GM12878 (cell line): ENCODE measurements around the gene SOBP. TPM values are rescaled to one million over a fixed set of nuclear protein-coding genes. Genes with fewer than 3 reads are reported as not detected.
A peak's percentile ranks its signal among the peaks of the same experiment; 100 is the strongest.

Source experiments
- CBX5 ChIP-seq: sonication (generic); IDR thresholded peaks from 2 replicates; pipeline ENCODE4 v1.6.1; 2016; ENCODE audit warnings: low read depth, moderate library complexity, mild to moderate bottlenecking, inconsistent platforms
- CHD4 ChIP-seq: fragments of 200-600 bp; sonication (generic); IDR thresholded peaks from 2 replicates; pipeline ENCODE4 v1.6.1; 2016; ENCODE audit warnings: mild to moderate bottlenecking
- DPF2 ChIP-seq: fragments of 450-650 bp; IDR thresholded peaks from 2 replicates; pipeline ENCODE4 v1.6.1; 2017; ENCODE audit warnings: mild to moderate bottlenecking
- ETV6 ChIP-seq, 2 experiments: fragments of 450-650 bp in 1 of 2; IDR thresholded peaks in 1 of 2; conservative IDR thresholded peaks in 1 of 2; 2 replicates each; pipeline ENCODE4 v1.6.1; 2014; ENCODE audit warnings: antibody characterized with exemption in 1 of 2, borderline replicate concordance in 1 of 2, low read depth in 1 of 2, mild to moderate bottlenecking in 1 of 2, moderate library complexity in 1 of 2
- FOXM1 ChIP-seq: IDR thresholded peaks from 2 replicates; pipeline ENCODE4 v1.6.1; 2012; ENCODE audit warnings: low read depth, mild to moderate bottlenecking, inconsistent platforms, low read length, moderate library complexity
- IKZF1 ChIP-seq: fragments of 450-650 bp; conservative IDR thresholded peaks from 2 replicates; pipeline ENCODE4 v1.6.1; 2017; ENCODE audit warnings: antibody characterized with exemption, mild to moderate bottlenecking
- IKZF2 ChIP-seq, 2 experiments: fragments of 450-650 bp; IDR thresholded peaks; 2 replicates each; pipeline ENCODE4 v1.6.1; 2017; ENCODE audit warnings: mild to moderate bottlenecking in 2 of 2, moderate library complexity in 2 of 2
- IRF3 ChIP-seq: fragments of 450-650 bp; IDR thresholded peaks from 2 replicates; pipeline ENCODE4 v1.6.1; 2014; ENCODE audit warnings: mild to moderate bottlenecking
- MYC ChIP-seq: IDR thresholded peaks from 2 replicates; pipeline ENCODE4 v1.6.1; 2011; ENCODE audit warnings: mild to moderate bottlenecking, low read length, moderate library complexity, inconsistent platforms; ENCODE audit not compliant: insufficient read depth, insufficient replicate concordance, insufficient read length, severe bottlenecking
- NBN ChIP-seq: fragments of 450-650 bp; IDR thresholded peaks from 2 replicates; pipeline ENCODE4 v1.6.1; 2016
- NFIC ChIP-seq: IDR thresholded peaks from 2 replicates; pipeline ENCODE4 v1.6.1; 2012; ENCODE audit warnings: low read depth, mild to moderate bottlenecking, inconsistent platforms, low read length, moderate library complexity
- PAX5 ChIP-seq: IDR thresholded peaks from 2 replicates; pipeline ENCODE4 v1.6.1; 2011; ENCODE audit warnings: low read depth, low read length, borderline replicate concordance
- PML ChIP-seq: IDR thresholded peaks from 2 replicates; pipeline ENCODE4 v1.6.1; 2012; ENCODE audit warnings: low read length, inconsistent platforms
- RFX5 ChIP-seq: IDR thresholded peaks from 2 replicates; pipeline ENCODE4 v1.6.1; 2011; ENCODE audit warnings: low read depth, low read length, improper control_type of control experiment
- RUNX3 ChIP-seq: IDR thresholded peaks from 2 replicates; pipeline ENCODE4 v1.6.1; 2012; ENCODE audit warnings: low read length, inconsistent platforms
- SKIL ChIP-seq: fragments of 450-650 bp; IDR thresholded peaks from 2 replicates; pipeline ENCODE4 v1.6.1; 2017; ENCODE audit warnings: mild to moderate bottlenecking, low read depth, inconsistent platforms; ENCODE audit not compliant: poor library complexity, severe bottlenecking
- SMC3 ChIP-seq: IDR thresholded peaks from 2 replicates; pipeline ENCODE4 v1.6.1; 2011; ENCODE audit warnings: low read length, improper control_type of control experiment, borderline replicate concordance
- SPI1 ChIP-seq: IDR thresholded peaks from 2 replicates; pipeline ENCODE4 v1.6.1; 2011; ENCODE audit warnings: low read depth, mild to moderate bottlenecking, low read length, moderate library complexity, borderline replicate concordance; ENCODE audit not compliant: insufficient read depth
- STAT3 ChIP-seq: IDR thresholded peaks from 2 replicates; pipeline ENCODE4 v1.6.1; 2011; ENCODE audit warnings: low read depth, low read length, improper control_type of control experiment
- TARDBP ChIP-seq: IDR thresholded peaks from 2 replicates; pipeline ENCODE4 v1.6.1; 2016; ENCODE audit warnings: borderline replicate concordance
- ZNF217 ChIP-seq: fragments of 450-650 bp; IDR thresholded peaks from 2 replicates; pipeline ENCODE4 v1.6.1; 2017; ENCODE audit warnings: antibody characterized with exemption, mild to moderate bottlenecking
- polyA plus RNA-seq, 11 experiments: library from polyadenylated mRNA; depleted of rRNA in 4 of 11; unstranded in 6 of 11; stranded (reverse) in 5 of 11; fragments of >200 nt; fragmentation: Nextera tagmentation in 4 of 11; fragmentation: Illumina TruSeq in 1 of 11; extraction: Ambion mirVana in 4 of 11; extraction: Trizol in 1 of 11; gene quantifications; 1 replicate in 1 of 11; 2 replicates in 10 of 11; pipeline versions ENCODE4 v1.2.1 to v1.2.3, GENCODE V29; 2011 to 2016; ENCODE audit warnings: inconsistent platforms in 2 of 11, missing spikeins in 2 of 11, low read depth in 1 of 11
- total RNA-seq, 4 experiments: library from RNA; depleted of rRNA in 3 of 4; stranded (reverse); fragments of >200 nt in 3 of 4; fragmentation: Illumina TruSeq in 1 of 4; extraction: Trizol in 1 of 4; gene quantifications; 2 replicates each; pipeline versions ENCODE4 v1.2.1 to v1.2.3, GENCODE V29; 2013 to 2021
- TF ChIP-seq, protein P1 (sequence below): IDR thresholded peaks from 2 replicates; pipeline ENCODE4 v1.6.1; 2011; ENCODE audit warnings: borderline replicate concordance, low read depth, mild to moderate bottlenecking, moderate library complexity, low read length; ENCODE audit not compliant: insufficient read depth, poor library complexity, severe bottlenecking
- TF ChIP-seq, protein P2 (sequence below): IDR thresholded peaks from 2 replicates; pipeline ENCODE4 v1.6.1; 2012; ENCODE audit warnings: low read depth, low read length, improper control_type of control experiment

Gene SOBP
- total and polyA plus RNA-seq, 10 of the 15 experiments (the other 5 are each of a cell fraction or from before 2014, with no cell fraction given) = 0.49 to 1.9 (median 0.78) TPM

DNA sequence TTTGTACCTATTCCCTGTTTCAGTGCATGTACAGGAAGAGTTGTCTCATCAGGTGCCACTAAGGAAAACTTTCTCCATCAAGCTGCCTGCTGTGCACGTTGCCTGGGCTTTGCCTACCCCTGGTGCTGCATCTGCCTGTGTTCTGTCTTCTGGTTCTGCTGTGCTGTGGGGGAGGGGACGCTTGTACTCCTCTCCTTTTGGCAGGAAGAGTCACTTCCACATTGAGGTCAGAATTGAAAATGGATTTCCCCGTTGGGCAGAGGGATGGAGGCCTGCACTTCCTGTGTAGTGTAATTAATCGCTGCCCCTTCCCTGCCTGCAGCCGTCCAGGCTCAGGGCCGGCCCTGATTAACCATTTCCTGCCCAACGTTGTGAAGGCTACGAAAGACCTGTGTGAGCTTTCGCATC is 180.9 kb downstream of the SOBP start (continued):
- peak; percentile 92 for TF ChIP-seq RUNX3
- no peak for TF ChIP-seq NBN
- TF ChIP-seq, protein P1, sequence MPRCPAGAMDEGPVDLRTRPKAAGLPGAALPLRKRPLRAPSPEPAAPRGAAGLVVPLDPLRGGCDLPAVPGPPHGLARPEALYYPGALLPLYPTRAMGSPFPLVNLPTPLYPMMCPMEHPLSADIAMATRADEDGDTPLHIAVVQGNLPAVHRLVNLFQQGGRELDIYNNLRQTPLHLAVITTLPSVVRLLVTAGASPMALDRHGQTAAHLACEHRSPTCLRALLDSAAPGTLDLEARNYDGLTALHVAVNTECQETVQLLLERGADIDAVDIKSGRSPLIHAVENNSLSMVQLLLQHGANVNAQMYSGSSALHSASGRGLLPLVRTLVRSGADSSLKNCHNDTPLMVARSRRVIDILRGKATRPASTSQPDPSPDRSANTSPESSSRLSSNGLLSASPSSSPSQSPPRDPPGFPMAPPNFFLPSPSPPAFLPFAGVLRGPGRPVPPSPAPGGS = no peak
- no peak for TF ChIP-seq PML
- TF ChIP-seq STAT3 = no peak
- no peak for TF ChIP-seq PAX5
- TF ChIP-seq DPF2 = peak; percentile 48; the same call in 1 of the 2 replicates
- TF ChIP-seq RFX5 = no peak
- TF ChIP-seq TARDBP = no peak
- TF ChIP-seq FOXM1 = peak; percentile 55; the same call in 1 of the 2 replicates
- TF ChIP-seq ZNF217 = no peak
- 0 out of 2 replicates have a peak, but pooled peaks have one; percentile 24 for TF ChIP-seq CBX5
- peak; percentile 83 to 88 for TF ChIP-seq IKZF2 (IDR thresholded peaks at IDR 0.05)
- peak; percentile 15; the same call in 1 of the 2 replicates for TF ChIP-seq SMC3
- peak; percentile 79 for TF ChIP-seq NFIC
- peak; percentile 92 for TF ChIP-seq IKZF1
- TF ChIP-seq IRF3 = no peak
- peak; percentile 78 for TF ChIP-seq SPI1
- TF ChIP-seq SKIL = no peak
- TF ChIP-seq ETV6 (conservative IDR thresholded peaks at IDR 0.05 in 1 of 2, IDR thresholded peaks at IDR 0.05 in 1 of 2; ENCODE audit: borderline replicate concordance in 1 of 2, low read depth in 1 of 2) = peak in 1 of 2 experiments; percentile 95; a peak in 2 of 4 replicates
- TF ChIP-seq CHD4 = no peak
- TF ChIP-seq MYC = no peak
- TF ChIP-seq, protein P2, sequence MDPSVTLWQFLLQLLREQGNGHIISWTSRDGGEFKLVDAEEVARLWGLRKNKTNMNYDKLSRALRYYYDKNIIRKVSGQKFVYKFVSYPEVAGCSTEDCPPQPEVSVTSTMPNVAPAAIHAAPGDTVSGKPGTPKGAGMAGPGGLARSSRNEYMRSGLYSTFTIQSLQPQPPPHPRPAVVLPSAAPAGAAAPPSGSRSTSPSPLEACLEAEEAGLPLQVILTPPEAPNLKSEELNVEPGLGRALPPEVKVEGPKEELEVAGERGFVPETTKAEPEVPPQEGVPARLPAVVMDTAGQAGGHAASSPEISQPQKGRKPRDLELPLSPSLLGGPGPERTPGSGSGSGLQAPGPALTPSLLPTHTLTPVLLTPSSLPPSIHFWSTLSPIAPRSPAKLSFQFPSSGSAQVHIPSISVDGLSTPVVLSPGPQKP = no peak
